GM23248 (cell line): ENCODE measurements around the gene SAMD1.

Experiments
- EZH2 ChIP-seq: fragments of 200-600 bp; sonication (generic); IDR thresholded peaks from 2 replicates; pipeline ENCODE4 v1.6.1; 2018; ENCODE audit warnings: antibody characterized with exemption, mild to moderate bottlenecking; ENCODE audit not compliant: insufficient read depth, poor library complexity, severe bottlenecking
- EZH2phosphoT487 ChIP-seq: fragments of 200-600 bp; sonication (generic); IDR thresholded peaks from 2 replicates; pipeline ENCODE4 v1.6.1; 2018; ENCODE audit warnings: antibody characterized with exemption, moderate library complexity, mild to moderate bottlenecking, low read depth; ENCODE audit not compliant: insufficient read depth

GRCh38 chr19:14089662-14090508, 666 bp downstream of the SAMD1 start:
- no peak for TF ChIP-seq EZH2
- TF ChIP-seq EZH2phosphoT487, result no peak
